Measurements from ENCODE around the gene SLC9A9.

The SLC9A9 gene

DNA sequence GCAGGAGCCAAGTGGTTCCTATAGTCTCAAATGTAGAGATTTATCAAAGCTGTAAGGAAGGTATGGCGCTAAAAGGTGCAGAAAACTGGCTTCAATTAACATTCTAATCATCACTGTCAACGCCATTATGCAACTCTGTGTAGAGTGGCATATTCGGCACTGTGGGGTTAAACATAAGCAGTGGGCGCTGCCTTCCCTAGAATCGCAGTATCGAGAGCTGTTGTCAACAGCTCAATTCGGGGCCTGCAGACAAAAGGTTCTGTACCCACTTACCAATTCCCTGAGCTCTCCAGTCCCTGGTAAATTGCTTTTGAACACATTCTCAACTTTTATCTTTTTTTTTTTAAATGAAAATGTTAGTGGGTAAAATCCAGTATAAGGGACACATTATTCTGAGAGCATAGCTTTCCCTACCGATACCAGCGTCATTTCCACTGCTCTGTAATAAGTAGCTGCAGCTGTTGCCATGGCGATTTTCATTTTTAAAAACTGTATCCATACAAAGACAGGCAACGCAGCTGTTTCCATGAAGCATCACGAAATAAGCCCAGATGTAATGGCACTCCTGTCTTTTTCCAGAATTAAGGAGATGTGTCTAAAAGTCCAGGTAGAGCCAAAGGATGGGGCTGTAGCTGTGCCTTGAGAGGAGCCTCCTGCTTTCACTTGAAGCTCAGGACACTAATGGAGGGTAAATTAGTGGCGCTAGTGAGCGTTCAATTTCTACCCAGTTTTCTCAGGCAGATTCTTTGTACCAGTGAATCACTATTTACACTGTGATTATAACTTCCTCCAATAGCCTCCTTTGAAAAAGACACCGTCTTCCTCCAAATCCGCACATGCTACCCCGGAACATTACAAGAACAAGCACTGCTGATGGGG lies 250.3 kb downstream of the SLC9A9 start:
- no peak for DNase-seq (ENCODE audit: low read depth)

DNA sequence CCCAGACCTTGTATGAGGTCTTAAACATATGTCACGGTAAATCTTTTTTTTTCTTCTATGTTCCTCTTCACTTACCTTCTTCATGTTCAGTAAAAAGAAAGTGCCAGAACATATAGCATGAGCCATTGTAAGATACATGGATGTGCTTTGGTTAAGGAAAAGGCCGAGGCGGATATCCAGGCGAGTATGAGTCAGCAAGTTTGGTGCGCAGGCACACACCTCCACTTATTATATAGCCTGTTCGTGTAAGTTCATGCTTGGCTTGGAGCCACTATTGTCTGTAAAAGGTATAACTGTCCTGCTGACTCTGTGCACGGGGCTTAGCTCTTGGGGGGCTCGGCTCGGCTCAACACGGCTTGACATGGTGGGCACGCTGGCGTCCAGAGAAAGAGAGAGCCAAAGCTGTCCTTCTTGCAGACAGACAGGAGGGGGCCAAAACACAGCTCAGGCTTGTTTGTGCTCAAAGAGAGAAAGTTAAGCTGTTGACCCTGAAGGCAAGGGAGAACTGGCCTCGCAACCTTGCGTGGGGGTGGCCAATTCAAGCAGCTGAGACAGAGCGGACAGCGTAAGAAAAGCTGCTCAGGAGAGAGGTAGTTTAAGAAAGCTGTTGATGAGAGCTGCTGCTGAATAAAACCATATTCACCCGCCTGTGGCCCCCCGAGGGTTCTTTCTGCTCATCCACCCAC lies 251.2 kb downstream of the SLC9A9 start:
- DNase-seq (ENCODE audit: low read depth) = no peak

DNA sequence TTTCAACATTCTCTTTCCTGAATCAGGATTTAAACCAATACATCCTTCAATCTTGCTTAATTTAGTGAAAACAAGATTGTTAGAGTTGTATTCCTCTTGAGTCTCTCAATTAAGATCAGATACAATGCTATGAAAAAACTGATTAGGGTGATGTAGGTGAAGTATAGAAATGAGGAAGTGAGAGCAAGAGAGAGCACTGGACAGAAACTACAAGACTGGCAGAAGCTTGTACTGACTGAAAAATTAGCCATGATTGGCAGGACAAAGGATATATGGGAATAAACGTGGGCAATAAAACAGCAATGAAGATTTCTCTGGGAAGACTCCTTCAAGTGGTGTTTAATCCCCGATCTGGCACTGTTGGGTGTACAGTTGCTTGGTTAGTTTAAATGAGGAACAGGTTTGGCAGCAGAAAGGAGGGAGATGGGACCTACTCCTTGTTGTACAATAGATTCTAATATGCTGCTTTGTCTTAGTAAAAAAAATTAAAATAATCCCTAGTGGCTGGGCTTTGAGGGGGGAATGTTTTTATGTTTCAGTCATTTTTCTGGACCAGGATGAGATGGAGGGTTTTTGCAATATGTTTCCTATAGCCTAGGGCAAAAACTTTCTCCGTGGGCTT lies 252.7 kb downstream of the SLC9A9 start:
- DNase-seq (ENCODE audit: low read depth) = no peak

DNA sequence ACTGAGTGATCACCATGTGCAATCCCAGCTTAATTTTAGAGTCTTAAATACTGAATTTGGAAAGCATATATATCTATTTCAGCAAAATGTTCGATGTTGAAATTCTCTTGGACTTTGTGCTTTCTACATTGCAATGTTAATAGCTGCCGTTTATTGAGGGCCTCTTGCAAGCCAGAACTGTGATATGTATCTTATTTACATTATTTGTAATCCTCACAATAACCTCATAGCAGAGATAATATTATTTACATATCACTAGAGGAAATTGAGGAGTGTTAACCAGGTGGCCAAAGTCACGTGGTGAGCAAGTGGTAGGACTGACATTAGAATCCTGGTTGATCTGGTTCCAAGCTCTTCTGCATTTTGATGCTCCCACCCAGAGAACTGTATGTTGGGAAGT lies 254.1 kb downstream of the SLC9A9 start:
- no peak for DNase-seq (ENCODE audit: low read depth)

DNA sequence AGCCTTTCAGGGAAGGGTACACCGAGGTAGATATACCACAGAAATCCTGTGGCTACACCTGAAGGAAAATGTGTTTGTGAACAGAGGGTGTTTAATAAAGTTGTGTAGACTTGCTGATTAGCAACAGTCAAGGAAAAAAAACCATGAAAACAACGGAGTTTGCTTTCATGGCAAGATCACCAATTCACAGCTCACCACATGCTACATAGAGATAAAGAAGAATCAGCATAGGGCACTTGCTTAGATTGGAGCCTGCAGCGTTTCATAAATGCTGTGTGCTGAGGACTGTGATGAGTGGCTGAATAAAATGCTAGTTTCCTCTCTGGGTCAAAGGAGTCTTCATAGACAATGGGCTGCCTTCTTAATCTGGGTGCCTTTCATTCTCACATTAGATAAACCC lies 257.6 kb downstream of the SLC9A9 start:
- no peak for DNase-seq (ENCODE audit: low read depth)

DNA sequence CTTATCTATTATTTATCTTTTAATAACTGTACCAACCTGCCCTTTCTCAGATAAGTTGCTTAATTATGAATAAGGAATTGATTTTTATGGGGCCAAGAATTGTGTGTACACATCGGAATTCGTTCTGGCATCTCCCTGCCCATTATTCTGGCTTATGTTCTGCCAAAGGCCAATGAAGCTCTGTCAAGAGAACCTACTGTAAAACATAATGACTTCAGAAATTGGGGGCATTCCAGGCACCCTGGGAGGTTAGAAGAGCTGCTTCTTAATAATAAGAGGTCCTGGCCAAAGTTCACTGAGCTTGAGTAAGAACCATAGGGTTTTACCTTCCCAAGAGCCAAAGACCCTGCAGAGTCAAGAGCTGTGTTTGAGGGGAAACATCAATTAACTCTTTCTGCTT lies 261.7 kb downstream of the SLC9A9 start:
- DNase-seq (ENCODE audit: low read depth) = no peak

DNA sequence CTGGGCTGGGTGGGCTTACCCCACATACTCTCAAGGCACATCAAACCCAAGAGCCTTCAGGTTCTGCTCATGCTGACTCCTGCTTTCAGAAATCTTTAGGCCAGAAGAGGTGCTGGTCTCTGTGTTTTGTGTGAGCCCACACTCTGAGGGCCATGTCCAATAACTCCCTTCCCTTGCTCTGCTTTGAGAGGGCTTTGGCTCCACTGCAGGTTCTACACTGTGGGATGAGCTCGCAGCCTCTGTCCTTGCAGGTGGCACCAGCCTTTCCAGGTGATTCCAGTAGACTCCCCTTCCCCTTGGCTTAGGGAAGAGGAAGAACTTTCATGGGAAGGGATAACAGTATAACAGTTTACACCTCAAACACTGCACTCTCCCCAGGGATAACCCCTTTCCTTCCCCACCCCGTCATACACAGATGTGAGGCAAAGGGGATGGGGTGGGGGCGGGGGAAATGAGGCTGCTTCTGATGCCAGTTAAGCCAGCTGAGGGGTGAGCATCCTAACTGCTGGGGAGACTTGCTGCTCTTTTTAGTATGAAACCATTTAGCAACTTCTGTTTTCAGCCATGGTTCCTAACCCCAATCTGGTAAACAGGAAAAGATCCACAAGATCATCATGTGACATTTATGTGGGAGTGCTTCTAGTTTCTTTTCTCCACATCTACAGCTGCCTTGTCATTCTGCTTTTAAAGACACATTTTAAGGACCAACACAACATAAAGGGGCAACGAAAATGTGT lies 262.4 kb downstream of the SLC9A9 start:
- no peak for DNase-seq (ENCODE audit: low read depth)

DNA sequence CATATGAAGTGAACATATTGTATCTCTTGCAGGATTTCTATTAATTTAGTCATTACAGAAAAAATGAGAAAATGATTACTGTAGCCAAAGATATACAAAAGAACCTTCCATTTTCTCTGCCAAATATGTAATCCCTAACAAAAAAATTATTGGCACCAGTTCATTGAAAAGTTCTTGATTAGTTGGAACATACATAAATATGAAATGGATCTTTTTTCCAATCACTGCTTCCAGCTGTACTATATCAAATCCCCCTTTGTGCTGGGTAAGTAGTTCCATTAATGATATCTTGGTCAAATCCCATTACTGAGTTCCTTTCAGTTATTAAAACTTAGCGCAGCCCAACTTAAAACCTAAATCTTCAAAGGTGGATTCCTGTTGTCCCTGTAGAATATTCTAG lies 263.8 kb downstream of the SLC9A9 start:
- no peak for DNase-seq (ENCODE audit: low read depth)

DNA sequence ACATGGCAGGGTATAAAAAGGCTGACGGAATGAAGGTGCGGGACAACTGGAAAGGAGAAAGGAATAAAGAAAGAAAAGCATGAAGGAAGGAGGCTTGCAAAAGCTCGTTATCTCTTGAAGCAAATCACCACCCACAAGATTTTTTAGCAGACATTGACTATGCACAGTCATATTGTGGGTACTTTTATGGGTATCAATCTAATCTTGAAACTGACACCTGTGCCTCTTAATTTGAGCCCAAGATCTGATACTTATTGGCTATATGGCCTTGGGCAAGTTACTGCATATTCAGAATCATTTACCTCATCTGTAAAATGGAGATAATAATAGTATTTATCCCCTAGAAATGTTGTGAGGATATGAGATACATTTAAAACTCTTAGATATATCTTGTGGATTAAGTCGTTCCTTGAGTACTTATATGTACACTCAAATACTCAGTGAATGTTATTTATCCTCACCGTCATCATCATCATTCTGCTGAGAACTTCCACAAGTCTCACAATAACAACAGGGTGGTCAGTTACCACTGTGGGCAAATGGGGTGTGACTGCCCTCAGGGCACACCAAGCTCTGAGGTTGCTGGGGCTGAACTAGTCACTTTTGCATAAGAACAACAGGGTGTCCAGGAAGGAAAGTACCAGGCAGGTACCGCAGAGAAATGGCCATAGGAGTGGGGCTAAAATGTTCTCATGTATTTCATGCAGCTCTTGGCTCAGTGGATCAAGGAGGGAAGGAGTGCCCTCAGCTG lies 266.1 kb downstream of the SLC9A9 start:
- no peak for DNase-seq (ENCODE audit: low read depth)

DNA sequence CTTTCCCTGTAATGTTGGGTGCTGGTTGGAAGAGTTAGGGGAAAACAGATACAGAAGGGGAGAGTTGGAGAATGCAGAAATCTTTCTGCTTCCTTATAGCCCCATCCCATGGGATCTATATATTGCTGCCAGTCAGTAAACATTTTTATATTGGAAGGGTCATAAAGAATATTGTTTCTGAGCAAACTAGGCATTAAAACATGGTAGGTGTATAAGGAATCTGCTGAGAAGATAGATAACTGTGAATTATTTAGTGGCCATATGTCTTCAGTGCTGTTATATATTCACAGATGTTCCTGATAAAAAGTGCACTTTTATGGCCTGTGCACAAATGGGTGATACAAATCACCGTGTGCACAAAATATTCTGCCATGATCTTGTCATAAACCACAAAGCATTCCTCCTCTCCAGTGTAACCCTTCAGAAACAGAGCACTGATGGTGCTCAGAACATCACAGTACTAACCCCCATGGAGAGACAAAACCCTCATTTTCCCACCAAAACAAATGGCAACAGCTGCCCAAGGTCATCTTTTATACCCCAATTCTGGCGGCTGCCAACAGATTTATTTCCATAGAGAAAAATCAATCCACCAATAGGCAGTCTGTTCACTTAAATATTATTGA lies 269.3 kb downstream of the SLC9A9 start:
- no peak for DNase-seq (ENCODE audit: low read depth)

DNA sequence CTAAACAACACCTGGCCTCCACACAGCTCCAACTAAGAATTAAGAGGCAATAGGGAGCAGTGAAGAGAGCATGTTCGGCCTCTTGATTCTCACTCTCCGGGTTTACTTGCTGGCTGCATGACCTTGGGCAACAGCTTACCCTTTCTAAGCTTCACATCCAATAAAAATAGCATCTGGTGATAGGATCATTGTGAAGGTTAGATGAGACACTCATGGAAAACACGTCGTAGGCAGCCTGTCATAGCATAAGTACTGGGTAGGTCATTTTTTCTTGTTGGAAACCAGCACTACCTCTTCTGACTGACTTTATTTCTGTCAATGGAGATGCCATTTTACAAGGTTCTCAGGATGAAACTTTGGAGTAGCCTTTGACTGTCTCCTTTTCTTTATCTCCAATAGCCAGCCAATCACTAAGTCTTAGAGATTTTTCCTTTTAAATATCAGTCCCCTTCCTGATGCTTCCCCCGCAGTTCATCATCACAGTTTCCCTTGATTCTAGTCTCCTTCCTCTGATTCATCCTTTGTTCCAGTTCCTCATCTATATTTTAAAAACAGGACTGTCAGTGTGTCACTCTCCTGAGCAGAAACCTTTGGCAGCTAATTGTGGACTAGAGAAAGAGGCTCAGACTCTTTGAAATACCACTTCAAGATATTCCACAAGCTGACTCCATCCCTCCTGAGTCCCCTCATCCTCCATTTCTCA lies 271.5 kb downstream of the SLC9A9 start:
- DNase-seq (ENCODE audit: low read depth) = no peak

DNA sequence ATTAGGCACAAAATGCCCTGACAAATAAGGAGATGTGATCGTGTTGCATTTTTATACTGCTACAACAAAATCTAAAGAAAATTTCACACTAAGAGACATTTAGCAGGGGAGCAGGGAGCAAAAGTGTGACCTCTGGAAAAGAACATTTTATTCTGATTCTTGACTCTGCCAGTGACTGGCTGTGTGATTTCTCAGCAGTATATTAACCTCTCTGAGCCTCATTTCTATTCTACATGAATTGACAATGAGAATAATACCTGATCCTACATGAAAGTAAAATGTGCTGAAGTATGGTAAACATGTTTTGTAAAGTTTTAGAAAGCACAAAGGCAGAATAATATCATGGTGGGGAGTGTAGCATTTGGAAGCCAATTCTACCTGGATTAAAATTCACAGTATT lies 273.3 kb downstream of the SLC9A9 start:
- no peak for DNase-seq (ENCODE audit: low read depth)

DNA sequence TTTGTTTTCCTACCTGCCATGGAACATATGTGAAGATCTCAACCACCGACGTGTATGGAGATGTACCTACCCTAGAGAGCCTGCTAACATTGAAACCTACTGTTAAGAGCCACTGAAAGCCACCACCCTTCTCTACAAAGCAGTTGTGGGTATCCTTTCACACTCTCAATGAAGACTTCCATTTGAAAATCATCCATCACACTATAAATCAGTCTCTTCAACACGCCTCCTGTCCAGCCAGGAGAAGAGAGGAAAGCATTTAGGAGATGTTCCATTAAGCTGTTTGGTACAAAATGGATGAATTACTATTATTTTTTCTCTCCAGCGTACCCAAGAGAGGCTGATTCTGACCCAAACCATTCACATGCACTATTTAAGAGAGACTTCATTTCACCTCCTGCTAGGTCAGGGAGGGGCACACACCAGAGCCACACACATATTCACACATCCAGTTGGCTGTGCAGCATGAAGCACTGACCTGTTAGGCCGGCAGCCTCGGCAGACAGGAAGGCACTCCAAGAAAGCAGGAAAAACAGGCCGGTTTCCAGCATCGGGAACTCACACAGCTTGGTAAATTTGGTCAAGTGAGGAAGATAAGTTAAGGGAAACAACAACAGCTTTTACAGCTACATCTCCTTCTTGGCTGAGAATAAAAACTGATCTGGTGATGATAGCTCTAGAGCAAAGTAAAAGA lies 274.5 kb downstream of the SLC9A9 start:
- DNase-seq (ENCODE audit: low read depth) = no peak

DNA sequence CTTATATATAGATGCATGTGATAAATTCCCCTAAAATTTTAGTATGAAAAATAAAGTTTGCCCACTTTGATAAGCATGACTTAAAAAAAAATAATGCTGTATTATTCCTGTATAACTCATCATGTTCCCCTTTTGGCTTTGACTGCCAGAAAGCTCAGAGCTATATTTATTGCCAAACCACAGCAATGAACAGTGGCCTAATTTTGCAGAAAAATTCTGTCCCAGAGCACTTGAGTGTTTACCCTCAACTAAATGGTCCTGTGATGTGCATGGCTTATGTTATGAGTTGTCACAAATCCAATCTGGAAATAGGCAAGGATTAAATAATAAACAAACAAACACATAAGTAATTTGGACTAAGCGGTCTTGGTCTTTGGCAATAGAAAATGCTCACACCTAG lies 276.7 kb downstream of the SLC9A9 start:
- no peak for DNase-seq (ENCODE audit: low read depth)

DNA sequence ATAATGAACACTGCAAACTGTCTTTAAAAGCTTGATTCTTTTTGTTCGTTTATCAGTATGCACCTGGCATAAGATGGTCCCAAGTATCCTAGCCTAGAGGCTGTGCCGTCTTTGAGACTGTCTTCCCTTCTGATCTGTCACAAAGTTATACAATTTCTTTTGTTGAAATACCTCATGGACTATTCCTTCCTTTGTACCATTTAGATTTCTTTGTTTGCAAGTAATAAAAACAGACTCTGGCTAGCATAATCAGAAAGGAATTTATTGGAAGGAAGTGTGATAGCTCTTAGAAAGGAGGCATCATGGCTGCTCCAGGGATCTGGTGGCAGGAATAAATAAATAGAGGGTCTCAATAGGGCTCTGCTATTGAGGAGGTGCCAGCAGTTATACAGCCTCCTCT lies 280.4 kb downstream of the SLC9A9 start:
- DNase-seq (ENCODE audit: low read depth) = no peak

DNA sequence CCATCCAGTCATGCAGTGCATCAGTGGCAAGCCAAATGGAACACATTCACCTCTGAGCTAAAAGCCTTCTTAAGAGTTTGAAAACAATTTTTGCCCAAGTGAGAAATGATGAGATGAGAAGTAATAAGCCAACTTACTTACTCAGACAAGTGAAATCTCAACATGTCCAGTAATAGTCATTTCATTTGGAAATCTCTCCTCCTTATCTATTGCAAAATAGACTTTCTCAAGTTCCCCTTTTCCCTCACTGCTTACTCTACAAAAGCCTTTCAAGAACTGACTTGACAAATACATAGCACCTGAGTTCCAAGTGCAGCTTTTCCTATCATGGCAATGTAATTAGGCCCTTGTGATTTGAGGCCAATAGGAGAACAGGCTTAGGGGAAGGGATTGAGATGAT lies 282.3 kb downstream of the SLC9A9 start:
- no peak for DNase-seq (ENCODE audit: low read depth)

DNA sequence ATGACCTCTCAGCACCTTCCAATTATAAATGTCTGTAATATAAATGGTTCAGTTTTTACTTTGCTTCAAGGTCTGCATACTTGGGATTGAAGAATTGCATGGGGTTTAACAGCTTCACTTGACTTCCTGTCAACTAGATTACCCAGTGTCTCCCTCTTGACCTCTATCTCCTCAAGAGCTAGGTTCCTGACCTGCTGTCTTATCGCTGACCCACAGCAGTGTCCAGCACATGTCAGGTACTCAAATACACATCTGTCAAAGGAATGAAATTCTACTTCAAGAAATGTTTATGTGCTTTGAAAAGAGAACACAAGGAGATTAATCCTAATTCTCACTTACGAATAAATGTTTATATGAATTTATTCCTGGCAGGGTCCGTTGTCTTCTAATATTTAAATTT lies 284.5 kb downstream of the SLC9A9 start:
- no peak for DNase-seq (ENCODE audit: low read depth)

DNA sequence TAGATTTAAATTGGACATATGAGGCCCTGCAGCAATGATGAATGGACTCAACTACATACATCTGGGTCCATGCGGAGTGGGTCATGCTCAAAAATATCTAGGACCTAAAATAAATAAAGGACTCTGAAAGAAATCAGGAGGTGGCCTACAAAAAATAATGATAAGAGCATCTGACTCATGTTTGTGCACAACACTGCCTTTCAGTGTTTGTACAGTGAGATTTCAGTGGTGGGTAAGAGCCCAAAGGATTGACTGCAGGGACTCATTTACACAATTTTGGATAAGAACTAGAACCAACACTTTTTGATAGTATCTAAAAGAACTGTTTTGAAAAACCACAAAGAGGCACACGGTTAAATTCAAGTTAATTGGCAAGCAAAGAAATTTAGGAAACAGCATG lies 285.5 kb downstream of the SLC9A9 start:
- DNase-seq (ENCODE audit: low read depth) = no peak

DNA sequence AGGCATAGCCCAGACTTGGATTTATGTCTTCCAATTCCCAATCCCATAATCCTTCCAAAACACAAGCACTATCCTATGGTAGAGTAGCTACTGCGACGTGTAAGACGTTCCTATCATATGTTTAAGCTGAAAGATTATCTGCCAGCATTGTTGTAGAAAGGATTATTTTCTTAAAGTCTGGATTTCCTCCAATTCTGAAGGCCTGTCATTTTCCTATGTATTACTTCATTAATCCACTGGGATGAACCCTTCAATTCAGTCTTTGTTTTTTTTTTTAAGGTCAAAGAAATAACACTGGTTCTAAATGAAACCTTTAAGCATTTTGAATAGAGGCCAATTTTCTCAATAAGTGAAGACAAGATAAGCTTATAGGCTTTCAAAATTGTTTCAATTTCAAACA lies 289.0 kb downstream of the SLC9A9 start:
- no peak for DNase-seq (ENCODE audit: low read depth)

DNA sequence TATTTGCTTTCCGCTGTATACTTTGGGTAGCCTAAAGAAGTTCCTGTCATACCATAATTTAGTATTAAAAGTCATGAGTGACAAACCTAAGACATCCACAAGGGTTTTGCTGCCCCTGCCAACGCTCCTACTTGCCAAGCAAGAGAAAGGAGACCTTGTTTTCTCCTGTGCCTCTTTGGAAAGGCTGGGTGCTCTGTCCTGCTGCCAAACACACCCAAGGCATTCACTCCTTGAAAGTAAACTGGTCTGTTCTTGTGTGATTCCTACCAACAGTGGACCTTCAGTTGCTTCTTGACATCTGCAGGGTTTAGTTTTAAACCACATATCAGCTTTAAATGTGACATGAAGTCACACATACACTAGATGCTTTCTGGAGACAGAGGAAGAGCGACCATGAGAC lies 295.4 kb downstream of the SLC9A9 start:
- DNase-seq (ENCODE audit: low read depth) = no peak

Measured in T follicular helper cell (primary cell).